CD8-positive, alpha-beta memory T cell (primary cell): ENCODE results near the gene GGTLC1. TPM values are rescaled to one million over a fixed set of nuclear protein-coding genes. Genes with fewer than 3 reads are reported as not detected.
"Not testable (repeated sequence)": the region's sequence is repeated elsewhere in the genome, so short reads cannot be mapped to it uniquely, and the experiment has no call there.

Experiments used
- CTCF ChIA-PET: fragments of 350-600 bp; sonication (Branson Sonifier 250); formaldehyde crosslinking; loops from one replicate; lab custom pipeline; 2021; ENCODE audit warnings: antibody characterized with exemption; lab: Charles Lee
- POLR2A ChIA-PET: fragments of 350-600 bp; sonication (Branson Sonifier 250); formaldehyde crosslinking; loops from one replicate; lab custom pipeline; 2021; ENCODE audit warnings: antibody characterized with exemption; lab: Charles Lee
- DNase-seq, 5 donors: peaks; one replicate each; pipeline versions ENCODE4 v3.0.0 to v3.0.0-alpha.2; 2020 to 2022; ENCODE audit warnings: mixed read lengths in 1 of 5
- H3K27ac ChIP-seq: one replicate; pipeline ENCODE4 v1.7.0; 2013; ENCODE audit warnings: low read depth, mild to moderate bottlenecking, low read length, moderate library complexity
- H3K27me3 ChIP-seq: 2 replicates; pipeline ENCODE4 v1.7.0; 2013; ENCODE audit warnings: low read length, mild to moderate bottlenecking; ENCODE audit not compliant: insufficient read depth, poor library complexity, severe bottlenecking
- H3K36me3 ChIP-seq: 2 replicates; pipeline ENCODE4 v1.7.0; 2013; ENCODE audit warnings: mild to moderate bottlenecking, low read length, moderate library complexity; ENCODE audit not compliant: insufficient read depth
- H3K4me1 ChIP-seq: 2 replicates; pipeline ENCODE4 v1.7.0; 2013; ENCODE audit warnings: mild to moderate bottlenecking, low read length, moderate library complexity; ENCODE audit not compliant: insufficient read depth
- H3K4me3 ChIP-seq: 2 replicates; pipeline ENCODE4 v1.7.0; 2013; ENCODE audit warnings: mild to moderate bottlenecking, low read length
- H3K9me3 ChIP-seq: 2 replicates; pipeline ENCODE4 v1.7.0; 2013; ENCODE audit warnings: mild to moderate bottlenecking, low read length
- H3K27ac Mint-ChIP-seq, 8 donors: one replicate each; pipeline ENCODE4 v1.8.0; 2020 to 2021; ENCODE audit warnings: mixed read lengths in 8 of 8, mild to moderate bottlenecking in 6 of 8, inconsistent platforms in 3 of 8, moderate library complexity in 3 of 8
- H3K27me3 Mint-ChIP-seq, 2 donors: one replicate each; pipeline ENCODE4 v1.8.0; 2020 to 2021; ENCODE audit warnings: mixed read lengths in 2 of 2, mild to moderate bottlenecking in 1 of 2, moderate library complexity in 1 of 2
- H3K36me3 Mint-ChIP-seq, 3 donors: one replicate each; pipeline ENCODE4 v1.8.0; 2020 to 2021; ENCODE audit warnings: mixed read lengths in 3 of 3, inconsistent platforms in 1 of 3, mild to moderate bottlenecking in 1 of 3
- H3K4me1 Mint-ChIP-seq, 3 donors: one replicate each; pipeline ENCODE4 v1.8.0; 2020 to 2021; ENCODE audit warnings: mixed read lengths in 3 of 3, inconsistent platforms in 1 of 3, mild to moderate bottlenecking in 1 of 3
- H3K4me3 Mint-ChIP-seq, 7 donors: one replicate each; pipeline ENCODE4 v1.8.0; 2020 to 2021; ENCODE audit warnings: mixed read lengths in 7 of 7, mild to moderate bottlenecking in 6 of 7, moderate library complexity in 4 of 7, inconsistent platforms in 2 of 7
- H3K9me3 Mint-ChIP-seq, 5 donors: one replicate each; pipeline ENCODE4 v1.8.0; 2020 to 2022; ENCODE audit warnings: mixed read lengths in 5 of 5, mild to moderate bottlenecking in 3 of 5, moderate library complexity in 2 of 5, inconsistent platforms in 1 of 5
- polyA plus RNA-seq: library from polyadenylated mRNA; unstranded; fragments of 300-500 nt; fragmentation: Illumina TruSeq; gene quantifications from one replicate; pipeline ENCODE4 v1.2.3, GENCODE V29; 2021
- total RNA-seq, 2 experiments: library from RNA; stranded (reverse); gene quantifications; one replicate each; pipeline ENCODE4 v1.2.3, GENCODE V29; 2021

The GGTLC1 gene
- total and polyA plus RNA-seq, 3 experiments from 2014 or later, result not detected

GRCh38 chr20:23981526-23981925 is 7.1 kb downstream of the GGTLC1 start:
- CTCF ChIA-PET, H3K9me3 Mint-ChIP-seq, H3K9me3 ChIP-seq, H3K4me1 Mint-ChIP-seq, H3K27me3 Mint-ChIP-seq, H3K4me1 ChIP-seq, DNase-seq, H3K36me3 Mint-ChIP-seq, H3K36me3 ChIP-seq, H3K4me3 ChIP-seq, H3K27ac ChIP-seq, H3K4me3 Mint-ChIP-seq, POLR2A ChIA-PET, H3K27ac Mint-ChIP-seq, H3K27me3 ChIP-seq: not testable (repeated sequence)

GRCh38 chr20:23981014-23981413 is 7.6 kb downstream of the GGTLC1 start:
- H3K27ac ChIP-seq, H3K36me3 Mint-ChIP-seq, H3K27me3 ChIP-seq, H3K27me3 Mint-ChIP-seq, H3K4me3 ChIP-seq, H3K4me1 Mint-ChIP-seq, POLR2A ChIA-PET, H3K9me3 Mint-ChIP-seq, H3K4me1 ChIP-seq, H3K4me3 Mint-ChIP-seq, H3K27ac Mint-ChIP-seq, H3K36me3 ChIP-seq, CTCF ChIA-PET, DNase-seq, H3K9me3 ChIP-seq: not testable (repeated sequence)

- H3K4me3 ChIP-seq, H3K4me3 Mint-ChIP-seq, H3K36me3 Mint-ChIP-seq, H3K9me3 ChIP-seq, POLR2A ChIA-PET, H3K36me3 ChIP-seq, H3K27ac ChIP-seq, DNase-seq, H3K27me3 ChIP-seq, CTCF ChIA-PET, H3K9me3 Mint-ChIP-seq, H3K27me3 Mint-ChIP-seq, H3K4me1 ChIP-seq, H3K4me1 Mint-ChIP-seq: not testable (repeated sequence)
- peak overlapping the region in 1 of 8 donors; percentile 8 for H3K27ac Mint-ChIP-seq
Observed at GRCh38 chr20:23979899-23980811, 8.4 kb downstream of the GGTLC1 start.

GRCh38 chr20:23979380-23979779 is 9.2 kb downstream of the GGTLC1 start:
- H3K27ac Mint-ChIP-seq, DNase-seq, POLR2A ChIA-PET, H3K9me3 ChIP-seq, H3K27me3 Mint-ChIP-seq, H3K27ac ChIP-seq, H3K9me3 Mint-ChIP-seq, H3K4me3 ChIP-seq, H3K36me3 Mint-ChIP-seq, H3K27me3 ChIP-seq, H3K4me1 ChIP-seq, CTCF ChIA-PET, H3K4me3 Mint-ChIP-seq, H3K4me1 Mint-ChIP-seq, H3K36me3 ChIP-seq: not testable (repeated sequence)

DNA sequence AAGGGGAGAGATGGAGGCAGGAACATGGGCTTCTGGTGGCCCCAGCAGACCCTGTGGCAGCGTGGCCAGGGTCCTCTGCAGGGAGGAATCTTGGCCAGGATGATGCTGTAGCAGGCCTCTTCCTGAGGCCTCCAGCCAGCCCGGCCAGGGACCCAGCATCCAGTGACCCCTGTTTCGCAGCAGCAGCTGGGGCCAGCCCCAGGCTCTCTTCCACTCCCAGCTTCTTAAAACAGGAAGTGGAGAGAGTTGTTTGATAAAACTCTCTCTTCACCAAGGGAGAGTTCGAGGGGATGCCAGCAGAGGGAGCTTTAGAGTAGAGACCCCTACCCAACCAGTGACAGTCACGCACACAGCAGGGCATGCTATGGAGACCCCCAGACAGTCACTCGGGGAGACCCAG is 10.1 kb downstream of the GGTLC1 start:
- peaks cover 2 to 12% of the 10 kb centered on the region in 2 donors for H3K27me3 Mint-ChIP-seq
- H3K9me3 Mint-ChIP-seq, H3K4me1 ChIP-seq, CTCF ChIA-PET, H3K36me3 ChIP-seq, H3K27ac ChIP-seq, H3K27me3 ChIP-seq, H3K27ac Mint-ChIP-seq, POLR2A ChIA-PET, H3K4me3 ChIP-seq, H3K4me1 Mint-ChIP-seq, DNase-seq, H3K4me3 Mint-ChIP-seq, H3K36me3 Mint-ChIP-seq, H3K9me3 ChIP-seq: not testable (repeated sequence)

- no peak overlapping the region for H3K4me3 ChIP-seq
- H3K27ac ChIP-seq, result no peak overlapping the region
- no peak for DNase-seq
- H3K4me1 ChIP-seq, result no peaks in the 10 kb centered on the region
- no peaks in the 10 kb centered on the region for H3K36me3 Mint-ChIP-seq
- H3K9me3 ChIP-seq, result no peaks in the 10 kb centered on the region
- no peaks in the 10 kb centered on the region for H3K9me3 Mint-ChIP-seq
- no peaks in the 10 kb centered on the region for H3K4me1 Mint-ChIP-seq
- H3K27me3 ChIP-seq, result no peaks in the 10 kb centered on the region
- H3K36me3 ChIP-seq, result no peaks in the 10 kb centered on the region
- POLR2A ChIA-PET, result no interaction called here
- H3K27ac Mint-ChIP-seq, result no peak overlapping the region
- CTCF ChIA-PET, result interaction anchor here (1.1 kb wide), 1 partner anchor 129 kb away, joined by 3 read pairs; no protein-coding TSS in a partner anchor
- H3K27me3 Mint-ChIP-seq, result peaks cover 2 to 22% of the 10 kb centered on the region in 2 donors
- H3K4me3 Mint-ChIP-seq, result no peak overlapping the region
Observed at GRCh38 chr20:23974966-23975365, 13.6 kb downstream of the GGTLC1 start.

GRCh38 chr20:23971310-23971709 is 17.3 kb downstream of the GGTLC1 start:
- peaks cover 6 to 27% of the 10 kb centered on the region in 2 donors for H3K27me3 Mint-ChIP-seq
- H3K27me3 ChIP-seq, result no peaks in the 10 kb centered on the region
- no peak overlapping the region for H3K27ac Mint-ChIP-seq
- DNase-seq, result no peak
- H3K9me3 ChIP-seq, result no peaks in the 10 kb centered on the region
- H3K4me3 ChIP-seq, result no peak overlapping the region
- peaks cover 0 to 2% (median 0%) of the 10 kb centered on the region in 3 donors for H3K36me3 Mint-ChIP-seq
- H3K36me3 ChIP-seq, result no peaks in the 10 kb centered on the region
- no peaks in the 10 kb centered on the region for H3K4me1 Mint-ChIP-seq
- POLR2A ChIA-PET, result no interaction called here
- CTCF ChIA-PET, result no interaction called here
- no peak overlapping the region for H3K27ac ChIP-seq
- no peaks in the 10 kb centered on the region for H3K9me3 Mint-ChIP-seq
- no peaks in the 10 kb centered on the region for H3K4me1 ChIP-seq
- H3K4me3 Mint-ChIP-seq, result no peak overlapping the region

- ChIA-PET CTCF (no interaction called here), POLR2A (no interaction called here)
- Mint-ChIP-seq H3K36me3 (peaks cover 0 to 2% (median 0%) of the 10 kb centered on the region in 3 donors), H3K4me3 (no peak overlapping the region), H3K27ac (no peak overlapping the region), H3K4me1 (no peaks in the 10 kb centered on the region), H3K9me3 (no peaks in the 10 kb centered on the region), H3K27me3 (peaks cover 8 to 27% of the 10 kb centered on the region in 2 donors)
- Histone ChIP-seq H3K4me1 (no peaks in the 10 kb centered on the region), H3K9me3 (no peaks in the 10 kb centered on the region), H3K36me3 (no peaks in the 10 kb centered on the region), H3K4me3 (no peak overlapping the region), H3K27ac (no peak overlapping the region), H3K27me3 (no peaks in the 10 kb centered on the region)
- DNase-seq, result no peak
Observed at GRCh38 chr20:23970049-23970448, 18.5 kb downstream of the GGTLC1 start.
